Measurements from ENCODE around the gene CPEB4. TPM values are rescaled to one million over a fixed set of nuclear protein-coding genes. Genes with fewer than 3 reads are reported as not detected.

Gene CPEB4
- total and polyA plus RNA-seq, 2 experiments from 2014 or later = 5.9 to 10.2 TPM

DNA sequence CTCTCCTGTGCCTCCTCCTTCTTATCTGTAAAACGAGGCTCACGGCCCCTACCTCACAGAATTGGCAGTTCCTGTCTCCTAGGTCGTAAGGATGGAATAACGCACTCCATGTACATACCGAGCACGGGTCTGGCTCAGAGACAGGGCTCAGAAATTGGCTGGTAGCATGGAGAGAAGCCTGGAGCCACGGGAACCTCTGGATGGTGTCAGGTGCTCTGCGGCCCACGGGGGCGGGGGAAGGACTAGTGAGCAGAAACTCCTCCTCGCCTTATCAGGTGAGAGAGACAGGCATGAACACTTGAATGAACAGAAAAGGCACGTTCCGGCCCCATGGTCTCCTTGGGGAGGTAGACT is 85.4 kb downstream of the CPEB4 start:
- ATAC-seq (peak; percentile 51), DNase-seq (ENCODE audit: low spot score) (peak; percentile 69)
- Histone ChIP-seq H3K27me3 (ENCODE audit: insufficient read depth) (no peaks in the 10 kb centered on the region), H3K36me3 (ENCODE audit: insufficient read depth) (no peaks in the 10 kb centered on the region), H3F3A (replicated peaks; ENCODE audit: low read depth) (peaks cover 9% of the 10 kb centered on the region; the same call in 1 of the 2 replicates), H4K20me1 (replicated peaks; ENCODE audit: insufficient read depth) (no peaks in the 10 kb centered on the region), H2AFZ (peak overlapping the region; percentile 95), H3K4me1 (ENCODE audit: insufficient read depth) (peaks cover 42% of the 10 kb centered on the region), H3K27ac (ENCODE audit: low read depth) (no peak overlapping the region), H3K9me2 (ENCODE audit: insufficient read depth) (no peaks in the 10 kb centered on the region), H3K79me2 (replicated peaks; ENCODE audit: insufficient read depth) (no peaks in the 10 kb centered on the region), H3K4me3 (peak overlapping the region; percentile 58), H3K4me2 (peak overlapping the region; percentile 85)
- Mint-ChIP-seq H3K4me3 (peak overlapping the region; percentile 74), H3K36me3 (ENCODE audit: low read depth) (peaks cover 13% of the 10 kb centered on the region; the same call in 1 of the 3 replicates), H3K27me3 (ENCODE audit: insufficient read depth, low read depth, poor library complexity) (peaks cover 5% of the 10 kb centered on the region), H3K27ac (peak overlapping the region; percentile 23; the same call in 1 of the 2 replicates), H3K4me1 (peaks cover 43% of the 10 kb centered on the region), H3K9me3 (peaks cover 16% of the 10 kb centered on the region; the same call in 2 of the 3 replicates)
- TF ChIP-seq EZH2phosphoT487 (IDR thresholded peaks at IDR 0.05; ENCODE audit: unreplicated experiment) = no peak
- TF ChIP-seq, protein P1, sequence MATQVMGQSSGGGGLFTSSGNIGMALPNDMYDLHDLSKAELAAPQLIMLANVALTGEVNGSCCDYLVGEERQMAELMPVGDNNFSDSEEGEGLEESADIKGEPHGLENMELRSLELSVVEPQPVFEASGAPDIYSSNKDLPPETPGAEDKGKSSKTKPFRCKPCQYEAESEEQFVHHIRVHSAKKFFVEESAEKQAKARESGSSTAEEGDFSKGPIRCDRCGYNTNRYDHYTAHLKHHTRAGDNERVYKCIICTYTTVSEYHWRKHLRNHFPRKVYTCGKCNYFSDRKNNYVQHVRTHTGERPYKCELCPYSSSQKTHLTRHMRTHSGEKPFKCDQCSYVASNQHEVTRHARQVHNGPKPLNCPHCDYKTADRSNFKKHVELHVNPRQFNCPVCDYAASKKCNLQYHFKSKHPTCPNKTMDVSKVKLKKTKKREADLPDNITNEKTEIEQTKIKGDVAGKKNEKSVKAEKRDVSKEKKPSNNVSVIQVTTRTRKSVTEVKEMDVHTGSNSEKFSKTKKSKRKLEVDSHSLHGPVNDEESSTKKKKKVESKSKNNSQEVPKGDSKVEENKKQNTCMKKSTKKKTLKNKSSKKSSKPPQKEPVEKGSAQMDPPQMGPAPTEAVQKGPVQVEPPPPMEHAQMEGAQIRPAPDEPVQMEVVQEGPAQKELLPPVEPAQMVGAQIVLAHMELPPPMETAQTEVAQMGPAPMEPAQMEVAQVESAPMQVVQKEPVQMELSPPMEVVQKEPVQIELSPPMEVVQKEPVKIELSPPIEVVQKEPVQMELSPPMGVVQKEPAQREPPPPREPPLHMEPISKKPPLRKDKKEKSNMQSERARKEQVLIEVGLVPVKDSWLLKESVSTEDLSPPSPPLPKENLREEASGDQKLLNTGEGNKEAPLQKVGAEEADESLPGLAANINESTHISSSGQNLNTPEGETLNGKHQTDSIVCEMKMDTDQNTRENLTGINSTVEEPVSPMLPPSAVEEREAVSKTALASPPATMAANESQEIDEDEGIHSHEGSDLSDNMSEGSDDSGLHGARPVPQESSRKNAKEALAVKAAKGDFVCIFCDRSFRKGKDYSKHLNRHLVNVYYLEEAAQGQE (IDR thresholded peaks at IDR 0.05; ENCODE audit: unreplicated experiment) = no peak
- no peak for TF ChIP-seq STAT1 (IDR thresholded peaks at IDR 0.05; ENCODE audit: unreplicated experiment)
- TF ChIP-seq JUNB (IDR thresholded peaks at IDR 0.05; ENCODE audit: unreplicated experiment) = no peak
- TF ChIP-seq, protein P2, sequence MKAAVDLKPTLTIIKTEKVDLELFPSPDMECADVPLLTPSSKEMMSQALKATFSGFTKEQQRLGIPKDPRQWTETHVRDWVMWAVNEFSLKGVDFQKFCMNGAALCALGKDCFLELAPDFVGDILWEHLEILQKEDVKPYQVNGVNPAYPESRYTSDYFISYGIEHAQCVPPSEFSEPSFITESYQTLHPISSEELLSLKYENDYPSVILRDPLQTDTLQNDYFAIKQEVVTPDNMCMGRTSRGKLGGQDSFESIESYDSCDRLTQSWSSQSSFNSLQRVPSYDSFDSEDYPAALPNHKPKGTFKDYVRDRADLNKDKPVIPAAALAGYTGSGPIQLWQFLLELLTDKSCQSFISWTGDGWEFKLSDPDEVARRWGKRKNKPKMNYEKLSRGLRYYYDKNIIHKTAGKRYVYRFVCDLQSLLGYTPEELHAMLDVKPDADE (IDR thresholded peaks at IDR 0.05) = no peak
- TF ChIP-seq, protein P3, sequence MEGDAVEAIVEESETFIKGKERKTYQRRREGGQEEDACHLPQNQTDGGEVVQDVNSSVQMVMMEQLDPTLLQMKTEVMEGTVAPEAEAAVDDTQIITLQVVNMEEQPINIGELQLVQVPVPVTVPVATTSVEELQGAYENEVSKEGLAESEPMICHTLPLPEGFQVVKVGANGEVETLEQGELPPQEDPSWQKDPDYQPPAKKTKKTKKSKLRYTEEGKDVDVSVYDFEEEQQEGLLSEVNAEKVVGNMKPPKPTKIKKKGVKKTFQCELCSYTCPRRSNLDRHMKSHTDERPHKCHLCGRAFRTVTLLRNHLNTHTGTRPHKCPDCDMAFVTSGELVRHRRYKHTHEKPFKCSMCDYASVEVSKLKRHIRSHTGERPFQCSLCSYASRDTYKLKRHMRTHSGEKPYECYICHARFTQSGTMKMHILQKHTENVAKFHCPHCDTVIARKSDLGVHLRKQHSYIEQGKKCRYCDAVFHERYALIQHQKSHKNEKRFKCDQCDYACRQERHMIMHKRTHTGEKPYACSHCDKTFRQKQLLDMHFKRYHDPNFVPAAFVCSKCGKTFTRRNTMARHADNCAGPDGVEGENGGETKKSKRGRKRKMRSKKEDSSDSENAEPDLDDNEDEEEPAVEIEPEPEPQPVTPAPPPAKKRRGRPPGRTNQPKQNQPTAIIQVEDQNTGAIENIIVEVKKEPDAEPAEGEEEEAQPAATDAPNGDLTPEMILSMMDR (conservative IDR thresholded peaks at IDR 0.05; ENCODE audit: low read depth in 2 of 2) = no peak
- no peak for TF ChIP-seq ZNF114 (CRISPR knock-in tag; IDR thresholded peaks at IDR 0.05)
- TF ChIP-seq, protein P4, sequence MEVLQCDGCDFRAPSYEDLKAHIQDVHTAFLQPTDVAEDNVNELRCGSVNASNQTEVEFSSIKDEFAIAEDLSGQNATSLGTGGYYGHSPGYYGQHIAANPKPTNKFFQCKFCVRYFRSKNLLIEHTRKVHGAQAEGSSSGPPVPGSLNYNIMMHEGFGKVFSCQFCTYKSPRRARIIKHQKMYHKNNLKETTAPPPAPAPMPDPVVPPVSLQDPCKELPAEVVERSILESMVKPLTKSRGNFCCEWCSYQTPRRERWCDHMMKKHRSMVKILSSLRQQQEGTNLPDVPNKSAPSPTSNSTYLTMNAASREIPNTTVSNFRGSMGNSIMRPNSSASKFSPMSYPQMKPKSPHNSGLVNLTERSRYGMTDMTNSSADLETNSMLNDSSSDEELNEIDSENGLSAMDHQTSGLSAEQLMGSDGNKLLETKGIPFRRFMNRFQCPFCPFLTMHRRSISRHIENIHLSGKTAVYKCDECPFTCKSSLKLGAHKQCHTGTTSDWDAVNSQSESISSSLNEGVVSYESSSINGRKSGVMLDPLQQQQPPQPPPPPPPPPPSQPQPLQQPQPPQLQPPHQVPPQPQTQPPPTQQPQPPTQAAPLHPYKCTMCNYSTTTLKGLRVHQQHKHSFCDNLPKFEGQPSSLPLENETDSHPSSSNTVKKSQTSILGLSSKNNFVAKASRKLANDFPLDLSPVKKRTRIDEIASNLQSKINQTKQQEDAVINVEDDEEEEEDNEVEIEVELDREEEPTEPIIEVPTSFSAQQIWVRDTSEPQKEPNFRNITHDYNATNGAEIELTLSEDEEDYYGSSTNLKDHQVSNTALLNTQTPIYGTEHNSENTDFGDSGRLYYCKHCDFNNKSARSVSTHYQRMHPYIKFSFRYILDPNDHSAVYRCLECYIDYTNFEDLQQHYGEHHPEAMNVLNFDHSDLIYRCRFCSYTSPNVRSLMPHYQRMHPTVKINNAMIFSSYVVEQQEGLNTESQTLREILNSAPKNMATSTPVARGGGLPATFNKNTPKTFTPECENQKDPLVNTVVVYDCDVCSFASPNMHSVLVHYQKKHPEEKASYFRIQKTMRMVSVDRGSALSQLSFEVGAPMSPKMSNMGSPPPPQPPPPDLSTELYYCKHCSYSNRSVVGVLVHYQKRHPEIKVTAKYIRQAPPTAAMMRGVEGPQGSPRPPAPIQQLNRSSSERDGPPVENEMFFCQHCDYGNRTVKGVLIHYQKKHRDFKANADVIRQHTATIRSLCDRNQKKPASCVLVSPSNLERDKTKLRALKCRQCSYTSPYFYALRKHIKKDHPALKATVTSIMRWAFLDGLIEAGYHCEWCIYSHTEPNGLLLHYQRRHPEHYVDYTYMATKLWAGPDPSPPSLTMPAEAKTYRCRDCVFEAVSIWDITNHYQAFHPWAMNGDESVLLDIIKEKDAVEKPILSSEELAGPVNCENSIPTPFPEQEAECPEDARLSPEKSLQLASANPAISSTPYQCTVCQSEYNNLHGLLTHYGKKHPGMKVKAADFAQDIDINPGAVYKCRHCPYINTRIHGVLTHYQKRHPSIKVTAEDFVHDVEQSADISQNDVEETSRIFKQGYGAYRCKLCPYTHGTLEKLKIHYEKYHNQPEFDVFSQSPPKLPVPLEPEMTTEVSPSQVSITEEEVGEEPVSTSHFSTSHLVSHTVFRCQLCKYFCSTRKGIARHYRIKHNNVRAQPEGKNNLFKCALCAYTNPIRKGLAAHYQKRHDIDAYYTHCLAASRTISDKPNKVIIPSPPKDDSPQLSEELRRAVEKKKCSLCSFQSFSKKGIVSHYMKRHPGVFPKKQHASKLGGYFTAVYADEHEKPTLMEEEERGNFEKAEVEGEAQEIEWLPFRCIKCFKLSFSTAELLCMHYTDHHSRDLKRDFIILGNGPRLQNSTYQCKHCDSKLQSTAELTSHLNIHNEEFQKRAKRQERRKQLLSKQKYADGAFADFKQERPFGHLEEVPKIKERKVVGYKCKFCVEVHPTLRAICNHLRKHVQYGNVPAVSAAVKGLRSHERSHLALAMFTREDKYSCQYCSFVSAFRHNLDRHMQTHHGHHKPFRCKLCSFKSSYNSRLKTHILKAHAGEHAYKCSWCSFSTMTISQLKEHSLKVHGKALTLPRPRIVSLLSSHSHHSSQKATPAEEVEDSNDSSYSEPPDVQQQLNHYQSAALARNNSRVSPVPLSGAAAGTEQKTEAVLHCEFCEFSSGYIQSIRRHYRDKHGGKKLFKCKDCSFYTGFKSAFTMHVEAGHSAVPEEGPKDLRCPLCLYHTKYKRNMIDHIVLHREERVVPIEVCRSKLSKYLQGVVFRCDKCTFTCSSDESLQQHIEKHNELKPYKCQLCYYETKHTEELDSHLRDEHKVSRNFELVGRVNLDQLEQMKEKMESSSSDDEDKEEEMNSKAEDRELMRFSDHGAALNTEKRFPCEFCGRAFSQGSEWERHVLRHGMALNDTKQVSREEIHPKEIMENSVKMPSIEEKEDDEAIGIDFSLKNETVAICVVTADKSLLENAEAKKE (CRISPR knock-in tag; IDR thresholded peaks at IDR 0.05) = no peak
- TF ChIP-seq ZNF331 (CRISPR knock-in tag; IDR thresholded peaks at IDR 0.05; ENCODE audit: low read depth) = no peak
